ENCODE results near the gene B3GALT6. TPM values are rescaled to one million over a fixed set of nuclear protein-coding genes. Genes with fewer than 3 reads are reported as not detected.

Gene B3GALT6
- total RNA-seq, 1 experiment from 2014 or later: 27.1 TPM

DNA sequence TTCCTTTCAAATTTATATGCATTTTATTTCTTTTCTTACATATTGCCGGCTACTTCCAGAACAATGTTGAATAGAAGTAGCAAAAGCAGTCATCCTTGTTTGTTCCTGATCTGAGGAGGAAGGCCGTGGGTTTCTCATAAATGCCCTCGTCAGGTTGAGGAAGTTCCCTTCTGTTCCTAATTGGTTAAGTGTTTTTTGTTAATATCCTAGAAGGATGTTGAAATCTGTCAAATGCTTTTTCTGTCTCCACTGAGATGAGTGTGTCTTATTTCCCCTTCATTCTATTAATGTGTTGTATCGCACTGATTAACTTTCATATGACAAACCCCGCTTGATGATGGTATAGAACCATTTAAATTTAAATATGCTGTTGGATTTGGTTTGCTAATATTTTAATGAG is 42.9 kb upstream of the B3GALT6 start:
- H2AK5ac ChIP-seq (ENCODE audit: insufficient read length, low read length): no peak overlapping the region
- no peak overlapping the region for H3K56ac ChIP-seq (ENCODE audit: insufficient read length, low read depth, low read length)
- peaks cover 0 to 11% (median 7%) of the 10 kb centered on the region in 3 experiments; a peak in 6 of 7 replicates for H3K36me3 Mint-ChIP-seq (ENCODE audit: insufficient read depth in 1 of 3, low read depth in 3 of 3)
- H3K9ac ChIP-seq (ENCODE audit: extremely low read depth, insufficient read length, low read length): no peak overlapping the region
- H4K8ac ChIP-seq (replicated peaks; ENCODE audit: insufficient read length, low read depth, low read length): no peak overlapping the region
- no peak overlapping the region for H3K4ac ChIP-seq (ENCODE audit: low read depth, low read length)
- no peak overlapping the region for H2BK15ac ChIP-seq (ENCODE audit: low read depth, low read length)
- H4K20me1 ChIP-seq (ENCODE audit: control insufficient read depth, insufficient read depth, insufficient read length): no peaks in the 10 kb centered on the region
- peaks cover 27 to 31% of the 10 kb centered on the region in 2 experiments for H3K9me3 Mint-ChIP-seq
- no peaks in the 10 kb centered on the region for H3K4me1 ChIP-seq (ENCODE audit: insufficient read depth, low read length)
- H3K14ac ChIP-seq (ENCODE audit: insufficient read depth, low read length): no peak overlapping the region
- H3K4me2 ChIP-seq (ENCODE audit: insufficient read depth, insufficient read length, low read length): no peak overlapping the region
- H4K91ac ChIP-seq (ENCODE audit: insufficient read length, low read depth, low read length): no peak overlapping the region
- H3K27me3 ChIP-seq (ENCODE audit: insufficient read depth, low read length): no peaks in the 10 kb centered on the region
- H3K79me2 ChIP-seq (ENCODE audit: insufficient read depth, low read length): no peaks in the 10 kb centered on the region
- no peak overlapping the region for H2BK120ac ChIP-seq (ENCODE audit: low read depth, low read length, poor library complexity, severe bottlenecking)
- no peaks in the 10 kb centered on the region for H3K23me2 ChIP-seq (ENCODE audit: insufficient read length, low read depth, low read length, poor library complexity, severe bottlenecking)
- DNase-seq: no peak
- no peak overlapping the region for H2BK5ac ChIP-seq (ENCODE audit: insufficient read length, low read length)
- H2BK12ac ChIP-seq (ENCODE audit: insufficient read length, low read depth, low read length): no peak overlapping the region
- H3K4me1 Mint-ChIP-seq: no peaks in the 10 kb centered on the region
- no CpG with 5 or more reads among the region's 5 CpGs for WGBS (ENCODE audit: extremely low coverage, insufficient read length, low lambda C conversion rate)
- H2BK20ac ChIP-seq (ENCODE audit: low read depth, low read length, poor library complexity, severe bottlenecking): no peak overlapping the region
- H3K27ac ChIP-seq (ENCODE audit: insufficient read length, low read depth, low read length): no peak overlapping the region
- no peak overlapping the region for H2AFZ ChIP-seq (ENCODE audit: low read length)
- H3T11ph ChIP-seq (ENCODE audit: low read length): no peak overlapping the region
- no peak overlapping the region for H3K4me3 Mint-ChIP-seq
- no peaks in the 10 kb centered on the region for H3K79me1 ChIP-seq (ENCODE audit: insufficient read depth, low read depth, low read length, poor library complexity, severe bottlenecking)
- H3K27me3 Mint-ChIP-seq (ENCODE audit: low read depth): peaks cover 26% of the 10 kb centered on the region
- H3K27ac Mint-ChIP-seq: no peak overlapping the region
- TF ChIP-seq, protein P1, sequence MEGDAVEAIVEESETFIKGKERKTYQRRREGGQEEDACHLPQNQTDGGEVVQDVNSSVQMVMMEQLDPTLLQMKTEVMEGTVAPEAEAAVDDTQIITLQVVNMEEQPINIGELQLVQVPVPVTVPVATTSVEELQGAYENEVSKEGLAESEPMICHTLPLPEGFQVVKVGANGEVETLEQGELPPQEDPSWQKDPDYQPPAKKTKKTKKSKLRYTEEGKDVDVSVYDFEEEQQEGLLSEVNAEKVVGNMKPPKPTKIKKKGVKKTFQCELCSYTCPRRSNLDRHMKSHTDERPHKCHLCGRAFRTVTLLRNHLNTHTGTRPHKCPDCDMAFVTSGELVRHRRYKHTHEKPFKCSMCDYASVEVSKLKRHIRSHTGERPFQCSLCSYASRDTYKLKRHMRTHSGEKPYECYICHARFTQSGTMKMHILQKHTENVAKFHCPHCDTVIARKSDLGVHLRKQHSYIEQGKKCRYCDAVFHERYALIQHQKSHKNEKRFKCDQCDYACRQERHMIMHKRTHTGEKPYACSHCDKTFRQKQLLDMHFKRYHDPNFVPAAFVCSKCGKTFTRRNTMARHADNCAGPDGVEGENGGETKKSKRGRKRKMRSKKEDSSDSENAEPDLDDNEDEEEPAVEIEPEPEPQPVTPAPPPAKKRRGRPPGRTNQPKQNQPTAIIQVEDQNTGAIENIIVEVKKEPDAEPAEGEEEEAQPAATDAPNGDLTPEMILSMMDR (conservative IDR thresholded peaks at IDR 0.05): no peak
- no peak overlapping the region for H3K23ac ChIP-seq (ENCODE audit: insufficient read length, low read depth, low read length)
- H3K9me3 ChIP-seq (ENCODE audit: control insufficient read depth, low read depth, low read length): peaks cover 12% of the 10 kb centered on the region
- H4K5ac ChIP-seq (ENCODE audit: insufficient read length, low read depth, low read length): no peak overlapping the region
- H3K18ac ChIP-seq (ENCODE audit: insufficient read length, low read depth, low read length): no peak overlapping the region

Measured in H9 (cell line).